GM13976 (cell line): ENCODE data around the gene ST3GAL2.
"Not testable (repeated sequence)": the region's sequence is repeated elsewhere in the genome, so short reads cannot be mapped to it uniquely, and the experiment has no call there.

ENCODE experiments used
- DNase-seq: peaks from one replicate; pipeline ENCODE4 v3.0.0; 2012; ENCODE audit warnings: low spot score
- in situ Hi-C: fragments of 300-500 bp; cut with MboI; formaldehyde crosslinking; loops from one replicate; pipeline ENCODE4 v1.12.0; 2022; ENCODE audit warnings: low sequenced_read_pairs, mixed read lengths, inconsistent platforms; ENCODE audit not compliant: unreplicated experiment
- TF ChIP-seq, protein P1 (sequence below): IDR thresholded peaks from 2 replicates; pipeline ENCODE4 v1.5.1; 2012; ENCODE audit warnings: borderline replicate concordance, mild to moderate bottlenecking; ENCODE audit not compliant: insufficient read depth; ENCODE audit errors: extremely low read depth, missing control alignments, control extremely low read depth

ST3GAL2 gene

GRCh38 chr16:70337814-70338213 is 101.1 kb downstream of the ST3GAL2 start:
- TF ChIP-seq, protein P1, sequence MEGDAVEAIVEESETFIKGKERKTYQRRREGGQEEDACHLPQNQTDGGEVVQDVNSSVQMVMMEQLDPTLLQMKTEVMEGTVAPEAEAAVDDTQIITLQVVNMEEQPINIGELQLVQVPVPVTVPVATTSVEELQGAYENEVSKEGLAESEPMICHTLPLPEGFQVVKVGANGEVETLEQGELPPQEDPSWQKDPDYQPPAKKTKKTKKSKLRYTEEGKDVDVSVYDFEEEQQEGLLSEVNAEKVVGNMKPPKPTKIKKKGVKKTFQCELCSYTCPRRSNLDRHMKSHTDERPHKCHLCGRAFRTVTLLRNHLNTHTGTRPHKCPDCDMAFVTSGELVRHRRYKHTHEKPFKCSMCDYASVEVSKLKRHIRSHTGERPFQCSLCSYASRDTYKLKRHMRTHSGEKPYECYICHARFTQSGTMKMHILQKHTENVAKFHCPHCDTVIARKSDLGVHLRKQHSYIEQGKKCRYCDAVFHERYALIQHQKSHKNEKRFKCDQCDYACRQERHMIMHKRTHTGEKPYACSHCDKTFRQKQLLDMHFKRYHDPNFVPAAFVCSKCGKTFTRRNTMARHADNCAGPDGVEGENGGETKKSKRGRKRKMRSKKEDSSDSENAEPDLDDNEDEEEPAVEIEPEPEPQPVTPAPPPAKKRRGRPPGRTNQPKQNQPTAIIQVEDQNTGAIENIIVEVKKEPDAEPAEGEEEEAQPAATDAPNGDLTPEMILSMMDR = no peak
- in situ Hi-C loops = no loop called here
- DNase-seq = no peak

DNA sequence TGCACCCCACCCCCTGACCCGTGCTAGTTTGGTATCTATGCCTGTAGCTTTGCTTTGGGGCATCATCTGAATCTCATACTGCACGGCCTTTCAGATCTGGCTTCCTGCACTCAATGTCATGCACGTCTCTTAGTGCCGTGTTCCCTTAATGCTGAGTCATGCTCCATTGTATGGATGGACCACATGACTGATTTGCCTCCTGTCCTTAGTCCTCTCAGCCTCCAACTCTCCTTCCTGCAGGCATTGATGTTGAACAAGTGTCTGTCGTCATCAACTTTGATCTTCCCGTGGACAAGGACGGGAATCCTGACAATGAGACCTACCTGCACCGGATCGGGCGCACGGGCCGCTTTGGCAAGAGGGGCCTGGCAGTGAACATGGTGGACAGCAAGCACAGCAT is 106.2 kb downstream of the ST3GAL2 start:
- in situ Hi-C loops, DNase-seq: not testable (repeated sequence)

GRCh38 chr16:70331588-70332358 is 107.1 kb downstream of the ST3GAL2 start:
- TF ChIP-seq, protein P1 = peak; percentile 41
- no peak for DNase-seq
- in situ Hi-C loops = no loop called here

DNA sequence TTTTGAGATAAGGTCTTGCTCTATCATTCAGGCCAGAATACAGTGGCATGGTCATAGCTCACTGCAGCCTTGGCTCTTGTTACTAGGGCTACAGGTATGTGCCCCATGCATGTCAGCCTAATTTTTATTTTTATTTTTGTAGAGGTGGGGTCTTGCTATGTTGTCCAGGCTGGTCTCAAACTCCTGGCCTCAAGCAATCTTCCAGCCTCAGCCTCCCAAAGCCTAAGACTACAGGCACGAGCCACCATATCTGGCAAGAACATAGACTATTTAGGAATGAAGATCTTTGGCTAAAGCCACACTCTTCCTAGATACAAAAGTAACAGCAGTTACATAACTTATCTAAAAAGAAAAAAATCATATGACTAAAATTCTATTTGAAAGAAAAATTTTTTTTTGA is 107.8 kb downstream of the ST3GAL2 start:
- TF ChIP-seq, protein P1 = no peak
- in situ Hi-C loops = no loop called here
- no peak for DNase-seq
